Middle frontal gyrus (tissue), 1 donor: Measurements from ENCODE around the gene PDRG1.
"Not testable (repeated sequence)": the region's sequence is repeated elsewhere in the genome, so short reads cannot be mapped to it uniquely, and the experiment has no call there.

Experiments used
- DNase-seq: peaks from one replicate; pipeline ENCODE4 v3.0.0-alpha.2; 2015; ENCODE audit warnings: low spot score; ENCODE audit errors: extremely low spot score

Gene PDRG1

DNA sequence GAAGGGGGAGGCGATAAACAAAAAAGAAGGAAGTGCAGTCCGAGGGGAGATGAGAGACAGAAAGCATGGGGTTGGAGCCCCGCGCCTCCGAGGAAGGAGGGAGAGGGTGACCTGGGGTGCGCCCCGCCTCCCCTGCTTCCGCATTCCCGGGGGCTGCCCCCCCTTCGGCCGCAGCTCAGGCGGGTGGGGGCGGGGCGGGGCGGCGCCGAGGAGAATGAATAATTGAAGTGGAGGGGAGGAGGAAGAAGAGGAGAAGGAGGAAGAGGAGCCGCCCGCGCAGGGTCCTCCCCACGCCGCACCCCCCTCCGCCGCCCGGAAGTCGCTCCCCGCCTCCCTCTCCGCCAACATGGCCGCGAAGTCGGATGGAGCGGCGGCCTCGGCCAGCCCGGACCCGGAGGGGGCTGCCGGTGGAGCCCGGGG is 16.0 kb upstream of the PDRG1 start, which contains the start of gene XKR7:
Gene XKR7 (plus strand): TSS at position 322 of the 420 bp plus-strand sequence. CDS start 25 bp downstream, at position 347.
- DNase-seq, result no peak

DNA sequence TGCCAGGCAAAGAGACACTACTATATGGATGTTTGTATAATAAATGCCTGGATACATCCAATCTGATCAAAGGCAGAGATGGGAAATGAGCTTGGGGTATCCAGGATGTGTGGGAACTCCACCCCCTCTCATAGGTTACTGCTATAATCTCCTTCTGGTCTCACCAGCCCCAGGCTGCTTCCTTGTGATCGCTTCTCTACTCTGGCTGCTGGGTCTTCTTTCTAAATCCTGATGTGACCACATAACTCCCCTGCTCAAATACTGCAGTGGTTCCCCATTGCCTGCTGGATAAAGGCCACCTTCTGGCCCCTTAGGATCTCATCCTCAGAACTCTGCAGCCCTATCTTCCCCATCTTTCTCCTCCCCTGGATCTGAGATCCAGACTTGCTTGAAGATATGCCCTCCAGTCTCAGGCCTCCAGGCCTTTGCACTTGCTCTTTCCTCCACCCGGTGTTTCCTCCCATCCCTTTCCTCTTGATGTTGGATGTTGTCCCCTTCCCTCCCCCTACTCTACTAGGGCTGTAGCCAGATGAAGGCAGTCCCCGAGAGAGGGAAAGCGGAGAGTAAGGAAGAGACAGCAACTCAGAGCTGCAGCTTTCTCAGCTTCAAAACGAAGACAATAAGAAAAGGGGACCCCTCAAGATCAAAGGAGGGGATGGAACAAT is 15.3 kb upstream of the PDRG1 start:
- DNase-seq, result no peak

DNA sequence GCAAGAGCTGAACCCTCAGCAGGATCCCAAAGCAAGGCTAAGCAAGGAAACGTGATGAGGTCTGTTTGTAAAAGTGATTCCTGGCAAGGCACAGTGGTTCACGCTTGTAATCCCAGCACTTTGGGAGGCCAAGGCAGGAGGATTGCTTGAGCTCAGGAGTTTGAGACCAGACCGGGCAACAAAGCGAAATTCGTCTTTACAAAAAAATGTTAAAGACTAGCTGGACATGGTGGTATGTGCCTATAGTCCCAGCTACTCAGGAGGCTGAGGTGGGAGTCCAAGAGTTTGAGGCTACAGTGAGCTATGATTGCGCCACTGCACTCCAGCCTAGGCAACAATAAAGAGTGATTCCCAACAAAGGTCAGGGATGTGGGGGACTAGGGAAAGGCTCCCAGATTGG is 12.0 kb upstream of the PDRG1 start:
- DNase-seq, result no peak

DNA sequence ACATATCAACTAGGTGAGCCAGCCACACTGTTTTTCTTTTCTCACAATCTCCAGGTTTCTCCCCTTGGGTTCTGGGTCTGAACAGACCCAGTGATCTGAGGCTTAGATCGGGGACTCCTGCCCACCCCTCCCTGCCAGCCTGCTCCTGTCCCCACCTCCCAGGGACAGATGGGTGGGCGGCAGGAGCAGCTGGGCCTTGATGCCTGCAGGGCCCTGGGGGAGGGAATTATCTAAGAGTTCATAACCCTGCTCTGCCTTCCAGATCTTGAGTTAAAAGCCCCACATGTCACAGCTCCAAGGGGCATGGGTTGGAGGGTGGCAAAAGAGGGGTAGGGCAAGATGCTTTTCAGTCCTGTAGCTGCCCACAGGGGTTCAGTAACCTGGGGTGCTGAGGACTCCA is 10.9 kb upstream of the PDRG1 start:
- DNase-seq, result no peak

DNA sequence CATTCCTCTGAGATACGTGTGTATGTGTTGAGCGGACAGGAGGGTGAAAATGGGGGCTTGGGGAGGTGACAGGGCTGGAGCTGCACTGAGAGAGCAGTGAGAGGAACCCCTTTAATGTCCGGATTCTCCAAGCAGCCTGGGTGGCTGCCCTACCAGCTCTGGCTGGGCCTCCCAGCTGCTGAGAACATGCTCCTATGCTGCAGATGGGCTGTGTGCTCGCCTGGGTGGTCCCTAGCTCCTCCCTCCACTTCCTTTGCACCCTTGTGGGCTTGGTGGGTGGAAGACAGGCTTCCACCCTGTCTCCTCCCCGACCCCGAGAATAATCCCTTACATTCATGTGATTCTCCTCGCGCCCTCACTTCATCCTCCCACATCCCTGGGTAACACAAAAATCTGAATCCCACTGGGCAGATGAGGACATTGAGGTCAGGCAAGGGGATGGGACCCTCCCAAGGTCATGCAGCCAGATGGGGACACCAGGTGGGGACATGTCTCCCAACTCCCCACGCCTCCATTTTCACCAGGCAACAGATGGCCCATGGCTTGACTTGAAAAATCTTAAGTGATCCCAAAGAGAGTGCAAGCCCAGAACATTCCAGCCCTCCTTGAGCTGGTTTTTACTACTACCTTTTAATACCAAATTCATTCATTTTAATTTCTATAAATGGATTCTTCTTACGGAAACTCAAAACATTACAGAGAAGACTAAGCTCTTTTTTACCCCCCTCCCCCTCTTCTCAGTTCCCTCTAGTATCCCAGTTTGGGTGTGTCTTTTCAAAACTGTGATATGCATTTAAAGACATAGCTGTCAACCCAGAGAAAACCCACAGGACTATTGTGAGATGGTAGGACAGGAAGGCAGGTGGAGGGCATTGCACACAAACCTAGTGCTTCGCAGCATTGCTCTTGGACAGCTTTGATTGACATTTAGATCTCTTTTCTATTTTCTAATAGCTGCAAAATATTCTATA is 5.0 kb upstream of the PDRG1 start:
- DNase-seq, result no peak

DNA sequence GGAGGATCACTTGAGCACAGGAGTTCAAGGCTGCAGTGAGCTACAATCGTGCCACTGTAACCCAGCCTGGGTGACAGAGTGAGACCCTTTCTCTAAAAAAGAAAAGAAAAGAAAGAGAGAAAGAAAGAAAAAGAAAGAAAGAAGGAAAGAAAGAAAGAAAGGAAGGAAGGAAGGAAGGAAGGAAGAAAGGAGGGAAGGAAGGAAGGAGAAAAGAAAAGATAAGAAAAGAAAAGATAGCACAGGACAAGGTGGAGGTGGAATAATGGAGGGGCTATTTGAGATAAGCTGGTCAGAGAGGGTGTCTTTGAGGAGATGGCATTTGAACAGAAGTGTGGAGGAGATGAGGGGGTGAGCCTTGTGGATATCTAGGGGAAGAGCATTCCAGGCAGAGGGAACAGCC is 2.7 kb upstream of the PDRG1 start:
- no peak for DNase-seq

DNA sequence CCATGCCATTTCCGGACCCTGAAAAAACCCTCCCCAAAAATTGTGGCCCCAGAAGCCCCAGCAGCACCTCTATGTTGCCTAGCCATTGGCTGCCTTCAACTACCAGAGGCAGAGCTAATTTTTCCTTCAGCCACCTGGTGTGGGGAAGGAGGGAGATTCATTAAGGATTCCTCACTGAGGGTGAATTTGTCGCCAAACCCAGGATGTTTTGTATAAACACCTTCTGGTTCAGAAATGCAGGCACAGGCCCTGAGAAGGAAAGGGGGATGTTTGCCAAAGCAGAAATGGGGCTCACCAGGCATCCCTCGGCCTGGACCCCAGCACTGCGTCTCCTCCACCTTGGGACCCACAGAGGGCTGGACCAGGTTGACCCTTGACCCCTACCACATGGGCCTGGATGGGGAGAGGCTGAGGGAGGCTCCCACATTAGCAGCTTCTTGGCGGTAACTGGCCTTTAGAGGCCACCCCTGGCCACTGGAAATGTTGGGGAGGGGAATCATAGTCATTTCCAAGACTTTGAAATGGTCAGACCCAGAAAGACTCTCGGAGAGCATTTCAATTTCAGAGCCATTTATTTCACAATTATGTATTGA is 1.8 kb upstream of the PDRG1 start:
- no peak for DNase-seq

DNA sequence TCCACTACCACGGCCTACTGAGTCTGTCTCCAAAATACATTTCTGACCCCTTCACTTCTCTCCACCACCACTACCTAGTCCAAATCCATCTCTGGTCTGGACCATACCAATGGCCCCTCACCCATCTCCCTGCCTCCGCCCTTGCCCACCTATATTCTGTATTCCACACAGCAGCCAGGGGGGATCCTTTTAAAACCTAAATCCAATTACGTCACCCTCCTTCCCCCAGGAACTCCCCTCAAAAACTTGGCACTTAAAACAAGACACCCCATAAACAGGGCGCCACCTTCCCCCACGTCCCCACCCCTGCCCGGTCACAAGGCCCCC is 680 bp downstream of the PDRG1 start:
- no peak for DNase-seq

DNA sequence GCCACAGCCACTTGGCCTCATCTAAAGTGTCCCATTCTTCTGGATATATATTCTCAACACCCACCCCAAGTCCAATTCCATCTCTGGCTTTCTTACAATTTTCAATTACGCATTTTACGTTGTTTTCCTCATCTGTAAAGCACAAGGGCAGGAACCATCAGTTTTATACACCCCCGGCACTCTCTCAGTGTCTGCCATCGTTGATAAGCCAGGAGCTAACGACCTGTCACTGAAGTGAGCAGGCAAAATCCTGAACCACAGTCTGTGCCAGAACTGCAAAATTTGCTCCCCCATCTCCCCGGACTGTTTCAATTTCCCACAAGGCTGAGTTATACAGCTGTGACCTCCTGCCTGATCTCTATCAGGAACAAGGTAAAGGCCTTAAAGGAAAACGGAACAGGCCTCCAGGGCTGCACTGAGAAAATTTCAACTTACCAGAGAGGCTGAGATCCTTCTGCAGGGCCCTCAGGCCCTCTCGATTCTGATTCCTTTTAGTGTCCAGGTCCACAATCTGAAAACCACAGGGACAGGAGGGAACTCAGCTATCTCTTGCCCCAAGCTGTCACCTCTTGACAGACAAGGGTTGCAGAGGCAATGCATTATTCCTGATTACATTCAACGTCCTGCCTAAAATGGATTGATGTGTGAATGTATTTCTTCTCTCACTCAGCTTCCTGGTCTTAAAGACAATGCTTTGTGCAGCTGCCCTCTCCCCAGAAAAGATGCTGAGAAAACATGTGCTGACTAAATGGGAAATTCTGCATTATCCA is 1.8 kb downstream of the PDRG1 start:
- no peak for DNase-seq

DNA sequence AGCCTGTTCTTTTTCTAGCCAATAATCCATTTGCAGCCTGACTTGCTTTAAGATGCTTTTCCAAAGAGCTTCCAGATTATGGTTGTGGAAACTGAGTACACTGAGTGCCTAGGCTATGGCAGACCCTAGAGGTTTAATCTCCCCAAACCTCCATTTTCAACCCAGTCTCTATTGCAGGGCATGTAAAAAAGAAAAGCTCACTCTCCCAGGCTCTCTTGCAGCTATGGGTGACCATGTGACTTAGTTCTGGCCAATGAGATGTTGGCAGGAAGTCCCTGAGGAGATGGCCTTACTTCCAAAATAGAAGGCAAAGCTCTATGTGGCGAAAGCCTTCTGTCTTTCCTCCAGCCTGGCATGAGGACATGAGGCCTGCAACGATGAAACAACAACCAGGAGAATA is 3.8 kb downstream of the PDRG1 start:
- DNase-seq, result no peak

DNA sequence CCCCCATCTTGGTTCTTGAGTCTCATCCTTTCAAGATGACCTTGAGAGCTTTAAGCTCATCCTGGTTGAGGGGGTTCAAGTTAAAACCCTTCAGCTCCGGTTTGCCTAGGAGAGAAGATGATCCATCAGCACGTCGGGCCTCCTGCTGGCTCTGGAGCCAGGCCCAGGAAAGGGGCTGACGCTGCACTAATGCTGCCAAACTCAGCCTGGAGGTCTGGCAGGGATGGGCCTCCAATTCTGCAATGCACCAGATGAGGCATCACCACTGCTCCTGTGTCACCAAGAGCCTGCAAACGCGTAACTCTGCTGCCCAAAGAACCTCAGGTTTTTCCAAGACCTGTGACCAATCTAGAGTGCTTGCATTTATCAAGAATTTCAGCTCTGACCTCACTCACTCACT is 6.1 kb downstream of the PDRG1 start:
- DNase-seq, result no peak

DNA sequence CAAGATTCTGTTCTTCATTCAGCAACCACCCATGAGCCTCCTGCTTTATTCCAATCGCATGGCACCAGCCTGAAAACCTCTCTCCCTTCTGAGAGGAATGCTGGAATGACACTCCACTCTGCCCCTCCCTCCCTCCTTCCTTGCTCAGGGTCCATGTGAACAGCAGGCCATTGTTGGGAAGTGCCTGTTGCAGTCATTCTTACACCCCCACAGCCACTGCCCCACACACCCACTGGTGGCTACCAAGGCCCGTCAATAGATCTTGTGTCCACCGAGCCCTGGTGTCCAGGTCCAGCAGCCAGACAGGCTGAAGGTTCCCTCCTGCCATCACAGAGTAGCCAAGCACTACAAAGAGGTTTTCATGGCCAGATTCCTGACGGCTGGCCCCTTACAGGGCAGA is 6.5 kb downstream of the PDRG1 start:
- DNase-seq, result no peak

DNA sequence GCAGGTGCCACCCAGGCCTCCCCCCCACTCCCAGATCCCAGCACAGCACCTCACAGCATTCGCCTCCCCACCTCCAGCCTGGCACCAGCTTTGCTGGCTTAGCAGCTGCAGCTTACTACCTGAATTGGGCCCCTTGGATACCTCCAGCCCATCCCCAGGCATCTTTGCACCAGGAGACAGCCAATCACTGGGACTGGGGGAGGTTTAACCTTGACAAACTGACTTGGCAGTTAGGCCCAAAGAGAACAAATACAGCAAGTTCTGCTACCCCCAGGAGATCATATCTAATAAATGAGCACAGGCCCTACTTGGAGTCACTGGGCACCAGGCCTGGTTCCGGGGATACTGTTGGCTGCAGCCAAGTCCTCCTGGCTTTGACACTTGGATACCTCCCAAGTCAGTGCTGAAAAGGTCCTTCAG is 8.8 kb downstream of the PDRG1 start:
- no peak for DNase-seq

DNA sequence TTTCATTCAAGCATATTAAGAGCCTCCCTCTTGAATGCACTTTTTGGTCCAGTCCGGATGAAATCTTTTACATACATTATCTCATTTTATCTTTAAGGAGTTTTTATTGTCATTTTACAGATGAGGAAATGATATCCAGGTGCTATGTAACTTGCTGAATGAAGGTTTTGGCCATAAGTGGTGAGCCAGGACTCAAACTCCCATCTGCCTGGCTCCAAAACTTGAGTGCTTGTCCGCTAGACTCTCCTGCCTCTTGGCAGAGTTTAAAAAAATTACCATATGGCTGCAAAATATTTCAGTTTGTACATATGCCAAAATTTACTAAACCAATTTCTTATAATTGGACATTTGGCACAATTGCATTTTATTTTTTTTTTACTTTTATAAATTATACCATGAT is 12.2 kb downstream of the PDRG1 start:
- DNase-seq, result no peak

DNA sequence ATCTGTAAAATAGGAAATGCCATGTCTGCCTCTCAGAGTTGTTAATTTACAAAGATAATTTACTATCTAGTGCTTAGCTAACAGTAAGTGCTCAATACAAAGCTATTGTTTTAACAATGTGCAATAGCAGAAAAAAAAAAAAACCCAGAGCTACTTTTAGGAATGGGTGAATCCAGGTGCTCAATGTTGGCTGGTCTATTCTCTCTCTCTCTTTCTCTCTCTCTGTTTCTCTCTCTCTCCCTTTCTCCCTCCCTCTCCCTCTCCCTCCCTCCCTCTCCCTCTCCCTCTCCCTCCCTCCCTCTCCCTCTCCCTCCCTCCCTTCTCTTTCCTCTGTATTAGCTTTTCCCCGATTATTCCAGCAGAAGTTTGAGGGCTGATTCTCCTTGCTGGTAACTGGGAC is 14.0 kb downstream of the PDRG1 start:
- no peak for DNase-seq

DNA sequence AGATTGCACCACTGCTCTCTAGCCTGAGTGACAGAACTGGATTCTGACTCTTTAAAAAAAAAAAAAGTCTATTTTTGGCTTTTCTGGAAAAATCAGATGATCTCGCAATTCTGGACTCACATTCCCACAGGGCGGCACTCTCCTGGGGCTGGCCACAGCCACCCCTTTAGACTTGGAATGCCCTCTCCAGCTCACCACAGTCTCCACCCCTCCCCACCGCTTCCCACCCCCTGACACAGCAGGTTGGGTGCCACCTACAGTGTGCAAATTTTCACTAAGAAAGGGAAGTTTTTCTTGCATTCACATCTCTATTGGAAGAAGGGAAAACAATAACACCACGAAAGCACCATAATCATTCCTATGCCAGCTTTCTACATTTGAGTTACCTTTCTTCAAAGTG is 15.4 kb downstream of the PDRG1 start:
- DNase-seq, result no peak

DNA sequence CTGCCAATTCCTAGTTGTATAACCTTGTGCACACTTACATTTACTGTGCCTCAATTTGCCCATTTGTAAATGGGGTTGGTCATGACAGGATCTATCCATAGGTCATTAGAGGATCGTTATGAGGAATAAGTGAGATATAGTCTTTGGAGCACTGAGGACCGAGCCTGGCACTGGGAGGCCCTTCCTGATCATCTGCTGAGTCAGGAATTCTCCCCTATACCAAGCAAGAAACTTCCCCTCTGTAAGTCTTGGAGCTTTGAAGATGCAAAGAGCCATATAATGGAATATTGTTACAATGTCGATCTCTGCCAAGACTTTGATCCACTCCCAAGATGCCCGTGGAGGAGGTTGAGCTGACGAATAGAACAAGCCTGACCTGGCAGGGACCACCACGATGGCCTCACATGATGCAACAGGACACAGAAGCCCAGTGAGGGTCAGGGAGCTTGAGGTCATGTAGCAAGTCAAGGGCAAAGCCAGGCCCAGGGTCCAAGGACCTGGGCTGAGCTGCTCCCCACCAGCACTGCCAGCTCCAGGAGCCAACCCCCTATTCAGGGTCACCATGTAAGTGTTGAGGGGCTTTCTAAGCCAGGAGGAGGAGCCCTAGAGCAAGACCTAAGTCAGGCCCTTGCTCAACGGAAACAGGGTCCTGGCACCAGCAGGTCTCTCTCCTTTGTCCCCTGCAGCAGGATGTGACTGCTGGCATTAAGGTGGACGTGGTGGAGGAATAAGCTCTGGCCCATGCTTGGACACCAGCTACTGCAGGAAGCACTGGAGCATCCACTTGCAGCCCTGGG is 16.7 kb downstream of the PDRG1 start:
- DNase-seq, result no peak

DNA sequence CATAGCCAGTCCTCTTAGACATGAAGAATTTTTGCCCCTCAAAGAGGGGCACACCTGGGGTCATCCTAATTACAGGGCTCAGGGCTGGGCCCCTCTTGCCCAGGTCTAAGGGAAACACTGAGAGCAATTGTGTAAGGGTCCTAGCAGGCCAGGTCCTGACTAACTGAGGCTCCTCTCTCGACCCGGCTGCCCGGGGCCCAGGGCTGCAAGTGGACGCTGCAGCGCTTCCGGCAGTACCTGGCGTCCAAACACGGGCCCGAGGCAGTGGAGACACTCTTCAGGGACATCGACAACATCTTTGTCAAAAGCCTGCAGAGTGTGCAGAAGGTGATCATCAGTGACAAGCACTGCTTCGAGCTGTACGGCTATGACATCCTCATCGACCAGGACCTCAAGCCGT is 17.4 kb downstream of the PDRG1 start:
- DNase-seq, result no peak

DNA sequence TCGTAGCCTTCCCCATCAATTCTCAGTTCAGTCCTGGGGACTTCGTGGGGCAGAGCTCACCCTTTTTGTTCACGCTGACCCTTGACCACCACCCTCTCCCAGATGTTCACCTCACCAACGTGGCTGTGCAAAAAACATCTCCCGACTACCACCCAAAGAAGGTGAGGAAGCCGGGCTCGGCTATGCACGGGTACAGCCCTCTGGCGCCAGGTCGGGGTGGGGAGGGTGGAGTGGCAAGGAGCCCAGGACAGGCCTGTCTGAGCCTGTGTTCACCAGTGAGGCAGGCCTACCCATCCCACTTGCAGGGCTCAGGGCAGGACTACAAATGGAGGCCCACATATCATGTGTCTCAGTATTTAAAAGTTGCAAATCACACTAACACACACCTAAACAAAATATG is 18.1 kb downstream of the PDRG1 start:
- no peak for DNase-seq

DNA sequence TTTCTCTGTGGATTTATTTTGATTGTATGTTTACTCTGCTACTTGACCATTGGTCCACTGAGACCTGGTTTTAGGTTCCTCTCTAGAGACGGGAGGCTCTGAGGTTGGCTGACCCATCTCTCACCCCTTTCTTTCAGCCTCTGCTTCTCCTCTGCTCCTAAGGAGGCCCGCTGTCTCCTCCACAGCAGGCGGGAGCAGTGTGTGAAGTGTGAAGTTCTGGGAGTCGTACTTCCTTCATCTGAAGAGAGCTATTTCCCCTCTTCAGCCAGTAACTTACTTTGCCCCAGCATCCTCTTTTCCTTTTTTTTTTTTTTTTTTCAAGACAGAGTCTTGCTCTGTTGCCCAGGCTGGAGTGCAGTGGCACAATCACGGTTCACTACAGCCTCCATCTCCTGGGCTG is 21.1 kb downstream of the PDRG1 start:
- DNase-seq, result no peak

DNA sequence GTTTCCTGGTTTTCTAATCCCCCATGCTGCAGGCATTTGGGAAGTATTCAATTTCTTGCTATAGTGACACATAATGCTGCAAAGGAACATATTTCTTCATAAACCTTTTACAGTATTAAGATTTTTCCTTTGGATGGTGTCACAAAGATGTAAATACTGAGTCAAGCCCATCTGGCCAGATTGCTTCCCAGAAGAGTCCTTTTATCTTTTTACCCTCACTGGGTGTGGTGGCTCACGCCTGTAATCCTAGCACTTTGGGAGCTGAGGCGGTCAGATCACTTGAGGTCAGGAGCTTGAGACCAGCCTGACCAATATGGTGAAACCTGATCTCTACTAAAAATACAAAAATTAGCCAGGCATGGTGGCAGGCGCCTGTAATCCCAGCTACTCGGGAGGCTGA is 22.2 kb downstream of the PDRG1 start:
- DNase-seq, result not testable (repeated sequence)
